ENCODE results near the gene CPPED1. TPM values are rescaled to one million over a fixed set of nuclear protein-coding genes. Genes with fewer than 3 reads are reported as not detected.

Gene CPPED1
- total and polyA plus RNA-seq, 2 experiments from 2014 or later = 6.2 to 7.3 TPM

DNA sequence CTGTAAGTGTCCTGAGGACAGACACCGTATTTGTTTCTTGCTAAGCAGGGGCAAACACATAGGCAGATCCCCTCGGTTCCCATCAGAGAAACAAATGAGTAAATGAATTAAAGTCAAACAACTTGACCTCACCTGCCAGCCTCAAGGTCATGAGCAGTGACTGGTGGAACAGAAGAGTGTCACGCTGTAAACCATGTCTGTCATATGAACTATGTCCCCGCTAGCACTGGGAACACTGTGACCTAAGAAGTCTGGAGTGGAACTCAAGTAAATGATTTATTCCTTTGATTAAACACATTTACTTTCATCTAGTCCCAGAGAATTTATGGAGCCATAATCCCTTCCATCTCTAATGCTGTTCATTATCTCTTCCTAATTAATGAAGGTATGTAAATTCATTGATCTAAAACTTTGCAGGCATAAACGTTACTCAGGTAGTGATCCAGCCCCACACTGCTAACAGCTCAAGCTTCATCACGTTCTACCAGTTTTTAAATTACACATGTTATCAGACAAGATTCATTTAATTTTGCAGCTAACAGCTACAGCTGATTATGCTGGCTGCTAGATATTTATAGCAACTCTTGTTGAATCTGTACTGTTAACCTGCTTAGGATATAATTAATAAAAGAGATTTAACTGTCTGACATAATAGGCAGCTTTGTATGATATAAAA, 38.7 kb downstream of the CPPED1 start:
- no peak overlapping the region for H3K4me3 Mint-ChIP-seq
- no peak for ATAC-seq
- H3K27ac Mint-ChIP-seq = no peak overlapping the region
- TF ChIP-seq ZNF331 (CRISPR knock-in tag; IDR thresholded peaks at IDR 0.05; ENCODE audit: low read depth) = no peak
- H3K79me2 ChIP-seq (replicated peaks; ENCODE audit: insufficient read depth) = no peaks in the 10 kb centered on the region
- no peaks in the 10 kb centered on the region for H3K27me3 ChIP-seq (ENCODE audit: insufficient read depth)
- H3K27me3 Mint-ChIP-seq (ENCODE audit: insufficient read depth, low read depth, poor library complexity) = no peaks in the 10 kb centered on the region
- no peak overlapping the region for H3K27ac ChIP-seq (ENCODE audit: low read depth)
- no peaks in the 10 kb centered on the region for H3K9me2 ChIP-seq (ENCODE audit: insufficient read depth)
- DNase-seq (ENCODE audit: low spot score) = no peak
- no peaks in the 10 kb centered on the region for H3K4me1 Mint-ChIP-seq
- no peaks in the 10 kb centered on the region for H3K9me3 Mint-ChIP-seq
- no peak overlapping the region for H3K4me3 ChIP-seq
- H3K4me2 ChIP-seq = no peak overlapping the region
- H3K36me3 Mint-ChIP-seq (ENCODE audit: low read depth) = no peaks in the 10 kb centered on the region
- H2AFZ ChIP-seq = no peak overlapping the region
- H3F3A ChIP-seq (replicated peaks; ENCODE audit: low read depth) = no peaks in the 10 kb centered on the region
- H4K20me1 ChIP-seq (replicated peaks; ENCODE audit: insufficient read depth) = no peaks in the 10 kb centered on the region
- no peaks in the 10 kb centered on the region for H3K36me3 ChIP-seq (ENCODE audit: insufficient read depth)
- H3K4me1 ChIP-seq (ENCODE audit: insufficient read depth) = no peaks in the 10 kb centered on the region

DNA sequence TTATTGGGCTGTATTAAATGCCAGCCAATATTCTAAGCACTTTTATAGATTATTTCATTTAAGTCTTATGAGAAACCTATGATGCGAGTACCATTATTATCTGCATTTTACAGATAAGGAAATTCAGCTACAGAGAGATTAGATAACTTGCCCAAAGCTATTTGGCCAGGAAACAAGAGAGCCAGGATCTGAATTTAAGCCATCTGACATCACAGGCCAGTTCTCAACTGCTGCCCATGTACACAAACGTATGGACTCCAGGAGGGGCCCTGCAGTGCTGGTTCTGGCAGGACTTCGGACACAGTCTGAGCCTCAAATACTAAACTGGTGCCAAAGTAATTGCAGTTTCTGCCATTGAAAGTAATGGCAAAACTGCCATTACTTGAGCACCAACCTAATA, 40.2 kb downstream of the CPPED1 start:
- TF ChIP-seq, protein P1, sequence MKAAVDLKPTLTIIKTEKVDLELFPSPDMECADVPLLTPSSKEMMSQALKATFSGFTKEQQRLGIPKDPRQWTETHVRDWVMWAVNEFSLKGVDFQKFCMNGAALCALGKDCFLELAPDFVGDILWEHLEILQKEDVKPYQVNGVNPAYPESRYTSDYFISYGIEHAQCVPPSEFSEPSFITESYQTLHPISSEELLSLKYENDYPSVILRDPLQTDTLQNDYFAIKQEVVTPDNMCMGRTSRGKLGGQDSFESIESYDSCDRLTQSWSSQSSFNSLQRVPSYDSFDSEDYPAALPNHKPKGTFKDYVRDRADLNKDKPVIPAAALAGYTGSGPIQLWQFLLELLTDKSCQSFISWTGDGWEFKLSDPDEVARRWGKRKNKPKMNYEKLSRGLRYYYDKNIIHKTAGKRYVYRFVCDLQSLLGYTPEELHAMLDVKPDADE (IDR thresholded peaks at IDR 0.05) = no peak
- TF ChIP-seq REST (IDR thresholded peaks at IDR 0.05; ENCODE audit: unreplicated experiment) (no peak), ZNF331 (CRISPR knock-in tag; IDR thresholded peaks at IDR 0.05; ENCODE audit: low read depth) (no peak), CREB1 (CRISPR knock-in tag; IDR thresholded peaks at IDR 0.05; ENCODE audit: low read depth) (no peak), ZNF114 (CRISPR knock-in tag; IDR thresholded peaks at IDR 0.05) (no peak), JUNB (IDR thresholded peaks at IDR 0.05; ENCODE audit: unreplicated experiment) (no peak)
- TF ChIP-seq, protein P2, sequence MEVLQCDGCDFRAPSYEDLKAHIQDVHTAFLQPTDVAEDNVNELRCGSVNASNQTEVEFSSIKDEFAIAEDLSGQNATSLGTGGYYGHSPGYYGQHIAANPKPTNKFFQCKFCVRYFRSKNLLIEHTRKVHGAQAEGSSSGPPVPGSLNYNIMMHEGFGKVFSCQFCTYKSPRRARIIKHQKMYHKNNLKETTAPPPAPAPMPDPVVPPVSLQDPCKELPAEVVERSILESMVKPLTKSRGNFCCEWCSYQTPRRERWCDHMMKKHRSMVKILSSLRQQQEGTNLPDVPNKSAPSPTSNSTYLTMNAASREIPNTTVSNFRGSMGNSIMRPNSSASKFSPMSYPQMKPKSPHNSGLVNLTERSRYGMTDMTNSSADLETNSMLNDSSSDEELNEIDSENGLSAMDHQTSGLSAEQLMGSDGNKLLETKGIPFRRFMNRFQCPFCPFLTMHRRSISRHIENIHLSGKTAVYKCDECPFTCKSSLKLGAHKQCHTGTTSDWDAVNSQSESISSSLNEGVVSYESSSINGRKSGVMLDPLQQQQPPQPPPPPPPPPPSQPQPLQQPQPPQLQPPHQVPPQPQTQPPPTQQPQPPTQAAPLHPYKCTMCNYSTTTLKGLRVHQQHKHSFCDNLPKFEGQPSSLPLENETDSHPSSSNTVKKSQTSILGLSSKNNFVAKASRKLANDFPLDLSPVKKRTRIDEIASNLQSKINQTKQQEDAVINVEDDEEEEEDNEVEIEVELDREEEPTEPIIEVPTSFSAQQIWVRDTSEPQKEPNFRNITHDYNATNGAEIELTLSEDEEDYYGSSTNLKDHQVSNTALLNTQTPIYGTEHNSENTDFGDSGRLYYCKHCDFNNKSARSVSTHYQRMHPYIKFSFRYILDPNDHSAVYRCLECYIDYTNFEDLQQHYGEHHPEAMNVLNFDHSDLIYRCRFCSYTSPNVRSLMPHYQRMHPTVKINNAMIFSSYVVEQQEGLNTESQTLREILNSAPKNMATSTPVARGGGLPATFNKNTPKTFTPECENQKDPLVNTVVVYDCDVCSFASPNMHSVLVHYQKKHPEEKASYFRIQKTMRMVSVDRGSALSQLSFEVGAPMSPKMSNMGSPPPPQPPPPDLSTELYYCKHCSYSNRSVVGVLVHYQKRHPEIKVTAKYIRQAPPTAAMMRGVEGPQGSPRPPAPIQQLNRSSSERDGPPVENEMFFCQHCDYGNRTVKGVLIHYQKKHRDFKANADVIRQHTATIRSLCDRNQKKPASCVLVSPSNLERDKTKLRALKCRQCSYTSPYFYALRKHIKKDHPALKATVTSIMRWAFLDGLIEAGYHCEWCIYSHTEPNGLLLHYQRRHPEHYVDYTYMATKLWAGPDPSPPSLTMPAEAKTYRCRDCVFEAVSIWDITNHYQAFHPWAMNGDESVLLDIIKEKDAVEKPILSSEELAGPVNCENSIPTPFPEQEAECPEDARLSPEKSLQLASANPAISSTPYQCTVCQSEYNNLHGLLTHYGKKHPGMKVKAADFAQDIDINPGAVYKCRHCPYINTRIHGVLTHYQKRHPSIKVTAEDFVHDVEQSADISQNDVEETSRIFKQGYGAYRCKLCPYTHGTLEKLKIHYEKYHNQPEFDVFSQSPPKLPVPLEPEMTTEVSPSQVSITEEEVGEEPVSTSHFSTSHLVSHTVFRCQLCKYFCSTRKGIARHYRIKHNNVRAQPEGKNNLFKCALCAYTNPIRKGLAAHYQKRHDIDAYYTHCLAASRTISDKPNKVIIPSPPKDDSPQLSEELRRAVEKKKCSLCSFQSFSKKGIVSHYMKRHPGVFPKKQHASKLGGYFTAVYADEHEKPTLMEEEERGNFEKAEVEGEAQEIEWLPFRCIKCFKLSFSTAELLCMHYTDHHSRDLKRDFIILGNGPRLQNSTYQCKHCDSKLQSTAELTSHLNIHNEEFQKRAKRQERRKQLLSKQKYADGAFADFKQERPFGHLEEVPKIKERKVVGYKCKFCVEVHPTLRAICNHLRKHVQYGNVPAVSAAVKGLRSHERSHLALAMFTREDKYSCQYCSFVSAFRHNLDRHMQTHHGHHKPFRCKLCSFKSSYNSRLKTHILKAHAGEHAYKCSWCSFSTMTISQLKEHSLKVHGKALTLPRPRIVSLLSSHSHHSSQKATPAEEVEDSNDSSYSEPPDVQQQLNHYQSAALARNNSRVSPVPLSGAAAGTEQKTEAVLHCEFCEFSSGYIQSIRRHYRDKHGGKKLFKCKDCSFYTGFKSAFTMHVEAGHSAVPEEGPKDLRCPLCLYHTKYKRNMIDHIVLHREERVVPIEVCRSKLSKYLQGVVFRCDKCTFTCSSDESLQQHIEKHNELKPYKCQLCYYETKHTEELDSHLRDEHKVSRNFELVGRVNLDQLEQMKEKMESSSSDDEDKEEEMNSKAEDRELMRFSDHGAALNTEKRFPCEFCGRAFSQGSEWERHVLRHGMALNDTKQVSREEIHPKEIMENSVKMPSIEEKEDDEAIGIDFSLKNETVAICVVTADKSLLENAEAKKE (CRISPR knock-in tag; IDR thresholded peaks at IDR 0.05) = no peak
- TF ChIP-seq, protein P3, sequence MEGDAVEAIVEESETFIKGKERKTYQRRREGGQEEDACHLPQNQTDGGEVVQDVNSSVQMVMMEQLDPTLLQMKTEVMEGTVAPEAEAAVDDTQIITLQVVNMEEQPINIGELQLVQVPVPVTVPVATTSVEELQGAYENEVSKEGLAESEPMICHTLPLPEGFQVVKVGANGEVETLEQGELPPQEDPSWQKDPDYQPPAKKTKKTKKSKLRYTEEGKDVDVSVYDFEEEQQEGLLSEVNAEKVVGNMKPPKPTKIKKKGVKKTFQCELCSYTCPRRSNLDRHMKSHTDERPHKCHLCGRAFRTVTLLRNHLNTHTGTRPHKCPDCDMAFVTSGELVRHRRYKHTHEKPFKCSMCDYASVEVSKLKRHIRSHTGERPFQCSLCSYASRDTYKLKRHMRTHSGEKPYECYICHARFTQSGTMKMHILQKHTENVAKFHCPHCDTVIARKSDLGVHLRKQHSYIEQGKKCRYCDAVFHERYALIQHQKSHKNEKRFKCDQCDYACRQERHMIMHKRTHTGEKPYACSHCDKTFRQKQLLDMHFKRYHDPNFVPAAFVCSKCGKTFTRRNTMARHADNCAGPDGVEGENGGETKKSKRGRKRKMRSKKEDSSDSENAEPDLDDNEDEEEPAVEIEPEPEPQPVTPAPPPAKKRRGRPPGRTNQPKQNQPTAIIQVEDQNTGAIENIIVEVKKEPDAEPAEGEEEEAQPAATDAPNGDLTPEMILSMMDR (conservative IDR thresholded peaks at IDR 0.05; ENCODE audit: low read depth in 2 of 2) = no peak
- no peaks in the 10 kb centered on the region; the same call in 1 of the 2 replicates for H3K4me1 ChIP-seq (ENCODE audit: insufficient read depth)
- no peaks in the 10 kb centered on the region for H3K79me2 ChIP-seq (replicated peaks; ENCODE audit: insufficient read depth)
- ATAC-seq (no peak), DNase-seq (ENCODE audit: low spot score) (no peak)
- Mint-ChIP-seq H3K4me3 (no peak overlapping the region), H3K4me1 (peaks cover 11% of the 10 kb centered on the region; the same call in 2 of the 3 replicates), H3K9me3 (no peaks in the 10 kb centered on the region), H3K27ac (no peak overlapping the region), H3K36me3 (ENCODE audit: low read depth) (no peaks in the 10 kb centered on the region), H3K27me3 (ENCODE audit: insufficient read depth, low read depth, poor library complexity) (no peaks in the 10 kb centered on the region)
- no peak overlapping the region for H2AFZ ChIP-seq
- no peak overlapping the region for H3K4me2 ChIP-seq
- no peak overlapping the region for H3K4me3 ChIP-seq
- no peaks in the 10 kb centered on the region for H3K9me2 ChIP-seq (ENCODE audit: insufficient read depth)
- no peaks in the 10 kb centered on the region for H3F3A ChIP-seq (replicated peaks; ENCODE audit: low read depth)
- H3K36me3 ChIP-seq (ENCODE audit: insufficient read depth) = no peaks in the 10 kb centered on the region
- H4K20me1 ChIP-seq (replicated peaks; ENCODE audit: insufficient read depth) = no peaks in the 10 kb centered on the region
- H3K27ac ChIP-seq (ENCODE audit: low read depth) = no peak overlapping the region
- no peaks in the 10 kb centered on the region for H3K27me3 ChIP-seq (ENCODE audit: insufficient read depth)

All from GM23338 (cell line).